ENCODE measurements around the gene BCL11A.
A peak's percentile ranks its signal among the peaks of the same experiment; 100 is the strongest.

The BCL11A gene

DNA sequence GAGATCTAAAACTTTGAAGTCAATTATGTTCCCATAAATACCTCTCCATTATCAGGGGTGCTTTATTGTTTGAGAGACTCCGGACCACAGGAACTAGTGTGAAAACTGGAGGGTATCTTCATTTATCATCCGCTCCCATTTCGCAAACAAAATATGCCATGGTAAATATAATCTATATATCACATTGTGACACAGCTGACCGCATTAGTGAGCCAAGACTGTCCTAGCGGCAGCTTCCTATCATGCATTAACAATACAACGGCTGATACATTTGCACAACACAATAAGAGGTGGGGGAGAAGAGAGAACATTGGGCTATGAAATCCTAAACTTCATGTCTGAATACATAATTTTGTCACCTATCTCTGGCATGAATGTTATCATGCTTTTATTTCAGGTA is 29.5 kb downstream of the BCL11A start:
- DNase-seq: no peak

DNA sequence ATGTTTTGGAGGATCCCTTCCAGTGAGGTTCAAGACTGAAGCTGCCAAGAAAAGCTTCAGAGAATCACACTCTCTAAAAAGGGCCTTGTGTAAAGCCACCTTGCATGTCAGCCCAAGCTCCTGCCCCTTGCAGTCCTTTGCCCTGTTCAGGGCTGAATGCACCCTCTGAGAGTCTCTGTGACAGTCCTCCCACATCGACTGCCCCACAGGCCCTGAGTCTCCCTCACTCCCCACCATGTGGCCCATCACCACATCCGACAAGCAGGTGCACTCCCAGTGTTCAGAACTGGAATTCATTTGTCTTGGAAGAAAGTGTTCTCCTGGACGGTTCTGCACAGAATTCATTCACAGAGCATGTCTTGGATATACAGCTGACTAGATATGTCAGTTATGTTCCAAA is 31.0 kb downstream of the BCL11A start:
- no peak for DNase-seq

DNA sequence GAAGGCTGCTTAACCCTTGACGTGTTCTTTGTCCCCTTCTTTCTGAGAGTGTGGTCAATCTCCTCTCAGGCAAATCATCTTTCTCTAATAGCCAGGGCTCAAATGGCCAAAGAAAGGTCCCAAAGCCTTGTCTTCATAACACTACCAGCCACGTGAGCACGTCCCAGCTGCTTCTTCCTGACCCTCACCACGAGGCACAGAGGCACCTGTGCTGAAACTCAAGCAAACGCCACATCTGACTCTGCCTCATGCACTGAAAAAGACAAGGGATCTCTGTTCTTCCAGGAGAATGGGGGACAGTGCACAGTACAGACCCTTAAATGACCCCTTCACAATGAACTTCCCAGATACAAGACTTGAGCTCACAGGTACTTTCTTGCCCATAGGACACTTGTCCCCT is 31.8 kb downstream of the BCL11A start:
- no peak for DNase-seq

DNA sequence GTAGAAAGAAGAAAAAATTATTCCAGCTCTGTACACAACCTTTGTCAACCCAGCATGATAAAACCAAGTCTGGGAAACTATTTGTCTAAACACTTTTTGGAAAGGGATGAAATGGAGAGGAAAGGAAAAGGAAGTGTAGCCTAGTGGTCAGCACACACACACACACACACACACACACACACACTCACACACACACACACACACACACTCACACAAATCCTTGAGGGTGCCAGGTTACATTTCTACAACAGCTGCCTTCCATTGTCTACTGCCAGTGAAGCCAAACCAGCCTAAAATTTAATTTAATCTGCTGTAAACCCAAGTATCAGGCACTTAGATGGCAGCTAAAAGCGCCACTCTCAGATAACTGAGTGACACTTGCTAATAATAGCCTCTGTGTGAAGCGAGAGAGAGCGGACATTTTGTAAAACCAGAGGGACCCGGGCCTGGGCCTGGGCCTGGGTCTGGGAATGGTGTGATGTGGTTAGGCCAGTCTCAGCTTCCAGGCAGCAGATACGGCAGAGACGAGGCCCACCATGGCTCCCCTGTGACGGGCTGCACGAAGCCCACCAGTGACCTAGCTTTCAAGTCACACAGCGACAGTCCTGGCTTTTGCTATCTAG is 32.4 kb downstream of the BCL11A start:
- DNase-seq: no peak

DNA sequence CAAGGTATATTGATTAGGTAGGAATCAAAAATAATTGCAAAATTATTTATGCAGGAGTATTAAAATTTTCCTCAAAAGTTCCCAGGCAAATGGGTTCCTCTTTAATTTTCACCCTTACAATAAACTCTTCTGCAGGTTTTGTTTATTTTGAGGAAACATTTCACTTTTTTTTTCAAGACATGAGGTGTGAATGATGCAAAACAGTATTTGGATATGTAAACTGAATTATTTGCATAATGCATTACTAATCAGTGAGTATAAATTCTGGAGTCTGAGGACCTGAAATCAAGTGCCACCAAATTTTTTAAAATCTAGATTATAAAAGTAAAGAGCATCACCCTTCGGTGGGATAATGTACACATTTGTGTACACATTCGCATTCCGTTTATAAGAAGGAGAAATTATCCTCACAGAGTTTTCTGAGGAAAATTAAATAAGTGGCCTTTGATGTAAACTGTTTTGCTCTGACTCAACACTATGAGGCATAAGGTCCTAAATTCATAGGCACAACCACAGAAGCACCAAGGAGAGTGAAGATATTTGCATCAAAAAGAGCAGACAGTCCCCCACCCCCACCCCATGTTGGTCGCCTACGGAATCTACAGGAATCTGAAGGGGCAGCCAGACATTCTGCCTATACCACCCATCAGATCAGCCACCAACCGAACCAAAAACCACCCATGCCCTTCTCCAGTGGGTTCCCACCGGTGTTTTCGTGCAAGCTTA is 33.1 kb downstream of the BCL11A start:
- no peak for DNase-seq

DNA sequence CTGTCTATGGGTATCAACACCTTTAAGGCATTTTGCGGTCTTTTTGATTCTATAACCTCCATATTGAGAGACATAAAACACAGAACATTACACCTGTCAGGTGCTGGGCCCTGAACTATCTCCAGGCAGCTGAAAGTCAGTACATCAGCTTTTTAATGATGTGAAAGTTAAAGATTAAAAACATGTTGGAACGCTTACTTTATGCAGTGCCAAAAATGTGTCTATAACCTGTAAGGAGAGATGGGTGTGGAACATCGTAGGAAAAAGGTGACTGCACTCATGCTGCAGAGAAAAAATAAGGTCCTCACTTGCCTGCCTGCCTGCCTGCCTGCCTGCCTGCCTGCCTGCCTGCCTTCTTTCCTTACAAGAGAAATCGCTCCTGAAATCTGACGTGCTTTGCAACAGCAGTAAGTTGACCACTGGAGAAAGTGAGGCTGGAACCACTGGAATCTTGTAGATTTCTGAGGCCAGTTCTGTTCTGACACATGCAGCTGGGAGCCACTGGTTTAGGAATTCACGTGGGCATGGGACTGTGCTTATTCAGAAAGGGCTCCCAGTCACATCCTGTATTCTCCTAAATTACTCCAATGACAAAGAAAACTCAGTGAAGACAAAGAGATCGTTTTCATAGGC is 34.1 kb downstream of the BCL11A start:
- DNase-seq: no peak

DNA sequence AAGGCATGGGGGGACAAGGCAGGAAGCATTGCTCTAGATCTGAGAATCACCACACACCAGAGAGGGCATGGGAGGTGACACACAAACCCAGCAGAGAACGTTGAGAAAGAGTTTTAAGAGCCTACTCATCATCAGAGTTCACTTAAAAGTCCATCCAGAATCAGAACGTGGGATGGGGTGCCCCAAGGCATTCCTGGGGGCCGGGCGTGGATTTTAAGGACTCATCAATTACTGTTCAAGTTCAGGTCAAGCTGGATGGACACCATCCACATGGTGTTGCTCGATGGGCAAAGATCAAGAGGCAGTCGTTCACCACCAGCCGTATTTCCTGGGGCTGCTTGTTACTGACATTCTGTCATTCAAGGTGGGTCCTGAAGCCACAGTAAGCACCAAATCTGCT is 34.9 kb downstream of the BCL11A start:
- no peak for DNase-seq

DNA sequence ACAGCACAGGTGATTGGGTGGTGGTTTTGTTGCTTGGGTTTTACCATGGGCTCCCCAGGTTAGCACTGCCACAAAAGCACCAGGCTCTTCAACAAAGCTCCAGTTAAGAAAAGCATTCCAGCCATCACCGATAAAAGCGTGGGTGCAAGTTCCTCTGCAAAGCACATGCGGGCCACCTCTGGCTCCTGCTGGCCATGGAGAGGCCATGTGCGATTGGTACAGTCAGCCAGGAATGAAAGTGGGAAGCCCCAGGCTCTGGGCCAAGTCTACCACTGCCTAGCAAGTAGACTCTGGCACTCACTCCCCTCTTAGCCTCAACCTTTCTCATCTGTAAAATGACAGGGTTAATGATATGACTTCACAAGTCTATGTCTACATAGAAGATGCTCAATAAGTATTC is 36.0 kb downstream of the BCL11A start:
- DNase-seq: no peak

DNA sequence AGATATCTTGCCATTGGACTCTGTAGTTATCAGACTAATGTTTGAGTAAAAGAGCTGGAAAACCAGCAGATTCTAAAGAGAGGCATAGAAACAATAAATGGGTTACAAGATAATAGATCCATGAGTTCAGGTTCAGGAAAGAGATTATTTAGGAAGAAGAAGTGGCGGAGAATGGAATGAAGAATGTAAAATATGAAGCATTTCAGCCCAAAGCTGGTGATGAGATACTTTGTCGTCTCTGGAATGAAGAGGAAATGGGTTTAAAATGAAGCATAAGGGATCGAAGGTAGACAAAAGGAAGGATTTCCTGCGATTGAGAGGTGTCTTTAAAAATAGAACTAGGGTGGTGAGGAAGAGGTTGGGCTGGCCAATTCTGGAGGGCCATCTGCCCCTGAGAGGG is 36.6 kb downstream of the BCL11A start:
- no peak for DNase-seq

DNA sequence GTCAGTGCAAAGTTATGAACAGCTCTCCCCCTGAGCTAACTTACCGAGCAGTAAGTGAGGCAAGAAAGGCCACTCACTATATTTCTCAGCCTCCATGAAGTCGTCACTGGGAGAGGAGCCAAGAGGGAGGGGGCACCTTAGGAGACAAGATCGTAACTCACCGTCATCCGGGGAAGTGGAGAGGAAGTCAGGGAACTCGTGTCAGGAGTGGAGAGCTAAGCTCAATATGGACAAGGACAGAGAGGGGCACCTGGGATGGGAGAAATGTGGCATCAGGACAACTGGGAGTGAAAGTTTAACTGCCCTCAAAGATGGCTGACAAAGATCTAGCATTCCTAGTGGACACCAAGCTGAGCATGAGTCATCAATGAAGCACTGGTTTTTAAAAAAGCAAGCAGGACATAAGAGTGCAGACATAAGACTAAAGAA is 37.1 kb downstream of the BCL11A start:
- no peak for DNase-seq

DNA sequence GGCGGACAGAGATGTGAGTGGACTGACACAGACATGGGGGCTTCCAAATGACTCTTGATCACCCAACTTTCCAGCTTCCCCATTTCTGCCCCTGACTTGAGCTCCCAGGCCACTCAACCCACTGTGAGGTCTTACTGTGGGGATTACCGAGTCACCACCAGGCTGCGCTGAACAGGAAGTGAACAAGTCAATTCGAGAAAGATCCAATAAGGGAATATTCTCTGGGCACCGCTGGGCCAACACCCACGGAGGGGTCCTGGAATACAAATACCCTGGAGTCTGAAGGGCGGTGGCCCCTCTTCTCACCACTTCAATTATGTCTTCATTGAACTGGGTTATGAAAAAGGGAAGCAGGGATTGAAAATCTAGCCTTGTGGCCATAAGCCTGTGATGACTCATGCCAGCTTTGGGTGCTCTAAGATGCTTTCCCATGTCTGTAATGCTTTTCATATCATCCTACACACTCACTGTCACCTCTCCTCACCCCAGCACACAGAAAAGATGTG is 37.7 kb downstream of the BCL11A start:
- peak; percentile 16 for DNase-seq

DNA sequence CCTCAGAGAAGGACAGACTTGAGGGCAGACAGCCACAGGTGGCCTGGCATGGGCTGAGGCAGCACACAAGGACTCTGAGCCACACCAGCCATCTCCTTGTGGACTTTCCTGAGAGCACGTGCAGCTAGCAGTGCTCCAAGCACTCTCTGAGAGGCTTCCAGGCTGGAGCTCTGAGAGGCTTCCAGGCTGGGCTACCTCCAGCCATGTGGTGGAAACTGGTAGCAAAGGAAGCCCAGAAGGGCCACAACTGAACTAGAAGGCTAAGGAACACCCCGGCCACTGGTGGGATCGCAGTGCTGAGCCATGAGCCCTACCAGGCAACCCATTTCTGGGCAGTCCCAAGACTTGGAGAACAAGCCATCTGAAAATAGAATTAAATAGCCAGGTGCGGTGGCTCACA is 39.5 kb downstream of the BCL11A start:
- DNase-seq: no peak

DNA sequence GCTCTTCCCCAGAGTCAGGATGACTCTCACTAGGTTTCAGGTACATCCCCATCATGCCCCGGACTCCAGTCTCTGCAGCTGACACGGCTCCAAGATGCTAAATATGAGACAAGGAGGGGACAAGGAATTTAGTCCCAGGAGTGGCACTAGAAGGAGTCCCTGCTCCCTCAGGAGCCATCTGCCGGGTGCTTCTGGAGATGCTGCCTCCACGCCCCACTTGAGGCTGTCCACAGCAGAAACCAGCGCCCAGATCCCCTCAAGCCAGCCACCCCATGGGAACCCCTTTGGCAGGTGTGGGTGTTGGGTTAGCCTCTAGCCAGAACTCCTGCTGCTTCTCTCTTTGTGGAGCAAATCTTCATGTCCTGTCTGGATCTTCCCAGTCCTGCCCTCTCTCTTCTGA is 40.3 kb downstream of the BCL11A start:
- no peak for DNase-seq

DNA sequence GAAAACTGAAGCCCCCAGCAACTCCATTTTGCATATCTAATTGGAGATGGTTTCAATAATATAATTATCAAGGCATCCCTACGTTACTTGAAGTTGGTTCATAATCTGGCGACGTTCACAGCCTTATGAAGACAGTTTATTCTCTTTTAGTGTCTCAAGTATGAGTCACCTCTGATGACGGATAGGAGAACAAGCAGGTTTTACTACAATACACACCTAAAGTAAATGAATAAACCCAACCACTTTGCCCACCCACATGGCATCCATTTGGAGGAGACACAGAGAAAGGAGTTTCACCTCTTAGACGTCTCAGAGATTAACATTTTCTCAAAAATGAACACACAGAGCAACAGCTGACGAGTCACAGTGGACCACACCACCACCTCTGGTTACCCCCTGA is 40.8 kb downstream of the BCL11A start:
- no peak for DNase-seq

DNA sequence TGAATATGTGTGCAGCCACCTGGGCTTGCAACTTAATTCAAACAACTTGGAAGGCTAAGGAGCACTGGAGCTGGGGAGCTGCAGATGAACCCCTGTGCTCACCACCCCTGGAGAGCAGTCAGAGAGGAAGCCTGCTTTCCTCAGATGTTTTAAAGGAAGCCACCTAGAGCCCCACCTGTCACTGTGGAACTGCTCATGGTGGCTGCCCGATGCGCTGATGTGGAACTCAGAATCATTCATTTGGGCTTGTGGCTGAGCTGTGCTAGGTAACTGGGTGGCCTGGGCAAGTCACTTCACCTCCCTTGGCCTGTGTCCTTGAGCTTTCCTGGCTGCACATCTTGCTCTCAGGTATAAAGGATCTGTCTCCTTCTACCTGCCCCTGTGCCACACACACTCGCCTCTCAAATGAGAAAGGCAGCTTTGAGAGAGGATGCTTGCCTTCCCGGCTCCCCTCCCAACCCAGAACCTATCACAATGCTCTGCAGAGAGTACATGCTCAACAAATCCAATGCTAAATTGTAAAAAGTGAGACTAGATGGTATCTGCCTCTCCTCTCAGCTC is 41.3 kb downstream of the BCL11A start:
- DNase-seq: no peak

DNA sequence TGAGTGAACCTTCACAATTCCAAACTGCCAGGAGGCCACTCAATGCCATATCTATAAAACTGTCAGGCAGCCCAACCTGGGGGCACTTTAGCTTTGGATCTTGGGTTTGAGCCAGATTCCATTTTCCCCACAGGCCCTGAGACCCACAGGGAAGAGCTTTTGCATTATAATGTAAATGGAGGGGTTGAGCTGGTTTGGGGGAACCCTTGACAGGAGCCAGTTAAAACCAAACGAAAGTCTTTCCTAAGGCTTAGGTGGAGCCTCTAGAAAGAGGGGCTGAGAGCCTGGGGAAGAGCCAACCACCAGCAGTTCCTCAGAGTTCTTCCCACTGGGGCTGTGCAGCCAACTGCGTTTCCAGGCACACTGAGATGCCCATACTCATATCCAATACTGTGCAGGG is 42.7 kb downstream of the BCL11A start:
- DNase-seq: no peak

DNA sequence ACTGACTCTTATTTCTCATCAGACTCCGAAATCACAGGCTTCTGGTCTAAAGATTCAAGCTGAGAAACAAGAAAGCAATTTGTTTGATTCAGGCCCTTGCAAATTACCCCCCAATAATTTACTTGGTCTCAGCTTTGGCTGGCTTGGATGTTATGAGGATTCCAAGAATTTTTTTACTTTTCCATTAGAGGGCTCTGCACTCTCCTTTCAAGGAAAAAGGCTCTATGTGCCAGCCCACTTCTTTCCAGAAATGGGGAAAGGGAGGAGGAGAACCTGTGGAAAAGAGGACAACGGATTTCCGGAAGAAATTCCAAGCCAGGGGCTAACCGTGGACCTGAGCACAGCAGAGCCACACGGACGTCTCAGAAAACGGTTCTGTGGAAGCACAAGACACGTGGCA is 44.4 kb downstream of the BCL11A start:
- no peak for DNase-seq

DNA sequence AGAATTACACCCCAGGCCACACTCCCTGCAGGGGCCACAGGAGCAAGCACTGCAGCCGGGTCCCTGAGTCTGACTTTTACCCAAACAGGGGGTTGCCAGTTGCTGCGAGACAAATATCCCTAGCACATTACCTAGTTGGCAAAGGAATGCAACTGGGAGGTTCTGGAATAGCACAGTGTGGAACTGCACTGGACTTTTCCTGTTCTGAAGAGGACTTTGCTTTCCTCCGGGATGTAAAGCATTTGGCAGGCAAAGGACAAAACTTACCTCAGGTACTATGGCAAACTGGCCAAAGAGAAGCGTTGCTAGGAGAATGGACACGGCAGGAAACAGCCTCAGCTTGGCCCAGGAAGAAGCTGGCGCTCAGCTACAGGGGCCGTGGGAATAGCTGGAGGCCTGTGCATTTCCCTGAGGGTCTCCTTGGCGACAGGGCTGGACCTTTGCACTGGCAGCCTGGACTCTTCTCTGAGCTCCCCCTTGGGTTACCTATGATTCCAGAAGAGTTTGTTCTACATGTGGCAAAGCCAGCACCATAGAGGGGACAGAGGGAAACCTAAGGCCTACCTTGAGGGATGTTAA is 45.0 kb downstream of the BCL11A start:
- DNase-seq: no peak

DNA sequence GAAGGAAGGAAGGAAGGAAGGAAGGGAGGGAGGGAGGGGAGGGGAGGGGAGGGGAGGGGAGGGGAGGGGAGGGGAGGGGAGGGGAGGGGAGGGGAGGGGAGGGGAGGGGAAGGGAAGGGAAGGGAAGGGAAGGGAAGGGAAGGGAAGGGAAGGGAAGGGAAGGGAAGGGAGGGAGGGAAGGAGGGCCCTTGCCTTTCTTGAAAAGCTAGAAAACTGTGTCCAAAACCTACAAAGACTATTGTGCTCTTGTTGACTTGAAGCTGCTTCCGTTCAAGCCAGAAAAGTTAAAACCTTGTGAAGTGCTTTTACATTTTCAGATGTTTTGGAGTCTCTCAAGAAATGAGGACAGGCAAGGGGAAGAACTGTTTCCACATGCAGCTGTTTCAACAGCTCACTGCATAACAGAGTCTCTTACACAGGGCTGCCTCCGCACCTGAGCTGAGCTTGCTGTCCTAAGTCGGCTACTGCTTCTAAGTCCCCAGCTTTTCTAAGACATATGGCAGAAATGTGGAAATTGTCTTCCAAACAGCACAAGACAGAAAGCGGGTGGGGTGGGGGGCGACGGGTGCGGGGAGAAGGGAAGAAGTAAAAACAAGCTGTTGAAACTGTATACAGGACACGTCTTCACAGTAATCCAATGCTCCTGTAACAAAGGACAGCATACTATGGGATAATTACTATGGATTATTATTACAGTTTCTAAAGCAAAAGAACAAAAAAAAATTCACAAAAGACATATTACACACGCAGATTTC is 46.1 kb downstream of the BCL11A start:
- DNase-seq: no peak

DNA sequence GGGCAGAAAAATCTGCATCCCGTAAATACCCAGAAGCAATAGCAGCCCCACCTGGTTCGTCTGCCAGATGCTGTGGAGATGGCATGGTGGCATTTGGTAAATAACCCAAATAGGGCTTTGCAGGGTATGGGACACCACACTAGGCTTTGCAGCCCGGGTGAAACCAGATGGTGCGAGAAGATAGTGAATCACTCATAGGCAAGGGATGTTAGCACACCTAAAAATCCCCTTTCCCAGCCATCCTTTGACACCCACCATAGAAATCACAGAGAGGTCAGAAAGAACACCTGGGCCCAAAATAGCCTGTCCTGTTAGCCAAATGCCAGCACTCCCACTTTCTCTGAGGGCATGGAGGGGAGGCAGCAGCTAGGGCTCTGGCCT is 47.6 kb downstream of the BCL11A start:
- no peak for DNase-seq

DNA sequence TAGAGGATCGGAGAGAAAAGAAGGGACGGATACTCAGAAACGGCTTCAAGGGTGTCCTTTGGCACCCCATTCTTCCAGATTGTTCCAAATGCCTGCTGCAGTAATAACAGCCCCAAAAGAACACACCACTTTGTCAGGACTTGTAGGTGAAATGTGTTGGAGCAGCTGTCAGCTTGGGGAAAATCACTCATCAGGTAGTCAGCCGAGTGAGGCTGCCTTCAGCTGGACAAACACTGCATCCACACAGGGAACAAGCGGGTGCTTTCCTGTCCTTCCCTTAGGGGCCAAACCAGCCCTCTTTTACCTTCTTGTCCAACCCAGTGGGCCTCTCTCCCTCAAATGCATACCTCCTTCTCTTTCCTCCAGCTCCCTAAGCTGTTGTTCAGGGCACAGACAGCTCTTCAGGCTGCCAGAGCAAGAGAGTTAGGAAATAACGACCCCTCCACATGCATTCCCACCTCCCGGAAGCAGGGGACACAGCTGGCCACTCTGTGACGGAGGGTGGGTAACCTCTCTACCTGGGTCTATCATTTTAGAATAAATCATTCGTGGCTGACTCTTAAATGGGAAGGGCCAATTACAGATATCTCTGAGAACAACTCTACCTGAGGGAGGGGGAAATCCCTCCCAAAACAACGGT is 48.1 kb downstream of the BCL11A start:
- DNase-seq: no peak

DNA sequence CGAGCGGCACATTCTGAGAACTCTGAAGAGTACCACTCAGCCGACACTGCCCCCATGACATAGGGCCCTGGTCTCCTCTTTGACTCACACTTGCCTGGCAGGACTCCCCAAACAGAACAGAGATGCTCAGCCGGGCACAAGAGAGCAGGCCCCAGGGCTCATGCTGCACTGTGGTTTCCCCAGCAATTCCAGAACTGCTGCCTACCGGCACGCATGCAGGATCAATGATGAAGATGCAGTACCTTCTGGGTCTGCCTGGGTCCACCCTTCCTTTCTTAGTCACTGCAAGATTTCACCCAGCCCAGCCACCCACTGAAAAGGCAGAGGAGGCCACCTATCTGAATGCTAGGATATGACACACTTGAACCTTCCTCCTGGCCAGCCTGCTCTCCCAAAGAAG is 49.4 kb downstream of the BCL11A start:
- DNase-seq: no peak
